Lung (tissue), 12 donors: Measurements from ENCODE around the gene ZNF787. TPM values are rescaled to one million over a fixed set of nuclear protein-coding genes. Genes with fewer than 3 reads are reported as not detected.
"Not testable (repeated sequence)": the region's sequence is repeated elsewhere in the genome, so short reads cannot be mapped to it uniquely, and the experiment has no call there.

Source experiments
- ATAC-seq: fragments of 200-7000 bp; cut with Tn5 transposase; one replicate; pipeline ENCODE4 v1.9.1; 2020; ENCODE audit warnings: moderate number of reproducible peaks; ENCODE audit not compliant: insufficient read depth, low FRiP score
- DNase-seq, 3 donors: peaks; one replicate each; pipeline ENCODE4 v3.0.0-alpha.2; 2013 to 2017
- H3K27ac ChIP-seq, 2 donors: one replicate each; pipeline ENCODE4 v1.5.1; 2013; ENCODE audit warnings: mild to moderate bottlenecking in 2 of 2, moderate library complexity in 2 of 2, control low read depth in 1 of 2, inconsistent platforms in 1 of 2, low read depth in 1 of 2, low read length in 1 of 2
- H3K27me3 ChIP-seq, 3 donors: one replicate each; pipeline ENCODE4 v1.5.1; 2013; ENCODE audit warnings: low read length in 2 of 3; ENCODE audit not compliant: control insufficient read depth in 3 of 3, insufficient read depth in 3 of 3
- H3K36me3 ChIP-seq, 4 donors: one replicate each; pipeline ENCODE4 v1.5.1; 2013; ENCODE audit warnings: low read length in 4 of 4, mild to moderate bottlenecking in 1 of 4, moderate library complexity in 1 of 4; ENCODE audit not compliant: control insufficient read depth in 4 of 4, insufficient read depth in 4 of 4
- H3K4me1 ChIP-seq, 5 donors: one replicate each; pipeline ENCODE4 v1.5.1; 2013; ENCODE audit warnings: low read length in 5 of 5, mild to moderate bottlenecking in 2 of 5, moderate library complexity in 1 of 5; ENCODE audit not compliant: control insufficient read depth in 5 of 5, insufficient read depth in 5 of 5
- H3K4me3 ChIP-seq: one replicate; pipeline ENCODE4 v1.5.1; 2013; ENCODE audit warnings: mild to moderate bottlenecking, control low read depth, moderate library complexity
- H3K9ac ChIP-seq, 2 donors: one replicate each; pipeline ENCODE4 v1.5.1; 2013; ENCODE audit warnings: low read length in 2 of 2, control low read depth in 1 of 2; ENCODE audit not compliant: insufficient read depth in 1 of 2
- H3K9me3 ChIP-seq, 4 donors: one replicate each; pipeline ENCODE4 v1.5.1; 2013; ENCODE audit warnings: low read length in 3 of 4, mild to moderate bottlenecking in 1 of 4, moderate library complexity in 1 of 4; ENCODE audit not compliant: control insufficient read depth in 4 of 4, insufficient read depth in 3 of 4
- CTCF ChIP-seq: IDR thresholded peaks from 2 replicates; pipeline ENCODE4 v1.5.1; 2012; ENCODE audit warnings: mild to moderate bottlenecking; ENCODE audit errors: control extremely low read depth, extremely low read depth
- WGBS, 2 donors: extraction: QIAGEN DNeasy Blood & Tissue Kit; methylation state at CpG; one replicate each; pipeline ENCODE4 v1.1.7; 2013; 5-methylcytosine and 5-hydroxymethylcytosine counted together
- polyA plus RNA-seq, 2 donors: library from polyadenylated mRNA; stranded (reverse); fragments of 200-250 nt; gene quantifications; one replicate each; pipeline ENCODE4 v1.2.1, GENCODE V29; 2013
- total RNA-seq, 2 donors: library from RNA; depleted of rRNA in 1 of 2; stranded (reverse); fragments of >200 nt in 1 of 2; gene quantifications; one replicate each; pipeline ENCODE4 v1.2.1, GENCODE V29; 2014 to 2021
- donor health status: control.
- donor health status: control.
- donor health status: Bipolar disorder and iron deficiency.
- donor health status: healthy.
- donor health status: DM: yes; HTN: yes; CAD: no.

ZNF787 gene
- total and polyA plus RNA-seq, 4 donors: 27.5 to 44.7 (median 32.2) TPM

GRCh38 chr19:56101095-56101494 lies 20.0 kb downstream of the ZNF787 start:
- no peaks in the 10 kb centered on the region for H3K9me3 ChIP-seq
- no peak overlapping the region for H3K4me3 ChIP-seq
- no peak for TF ChIP-seq CTCF
- peaks cover 0 to 11% (median 6%) of the 10 kb centered on the region in 5 donors for H3K4me1 ChIP-seq
- no peak for ATAC-seq
- peaks cover 0 to 44% (median 12%) of the 10 kb centered on the region in 4 donors for H3K36me3 ChIP-seq
- no peak overlapping the region for H3K27ac ChIP-seq
- H3K27me3 ChIP-seq: no peaks in the 10 kb centered on the region
- H3K9ac ChIP-seq: no peak overlapping the region
- DNase-seq: no peak
- 88 to 89% methylated on average over 25 of the region's 25 CpGs for WGBS, 2 donors

GRCh38 chr19:56099638-56100539 lies 21.2 kb downstream of the ZNF787 start:
- ATAC-seq: no peak
- Histone ChIP-seq H3K27ac (no peak overlapping the region), H3K4me1 (peaks cover 0 to 7% (median 2%) of the 10 kb centered on the region in 5 donors), H3K9me3 (no peaks in the 10 kb centered on the region), H3K36me3 (peaks cover 0 to 50% (median 12%) of the 10 kb centered on the region in 4 donors), H3K9ac (no peak overlapping the region), H3K4me3 (no peak overlapping the region), H3K27me3 (no peaks in the 10 kb centered on the region)
- WGBS, 2 donors: 94 to 97% methylated on average over 29 to 30 of the region's 31 CpGs
- no peak for TF ChIP-seq CTCF
- DNase-seq: no peak

- no peaks in the 10 kb centered on the region for H3K27me3 ChIP-seq
- no peak for DNase-seq
- peaks cover 0 to 3% (median 2%) of the 10 kb centered on the region in 5 donors for H3K4me1 ChIP-seq
- 95 to 97% methylated on average over 23 to 34 of the region's 34 CpGs for WGBS, 2 donors
- H3K36me3 ChIP-seq: peaks cover 0 to 53% (median 12%) of the 10 kb centered on the region in 4 donors
- no peak overlapping the region for H3K9ac ChIP-seq
- ATAC-seq: no peak
- no peak overlapping the region for H3K4me3 ChIP-seq
- H3K27ac ChIP-seq: no peak overlapping the region
- no peaks in the 10 kb centered on the region for H3K9me3 ChIP-seq
- no peak for TF ChIP-seq CTCF
These were observed 22.1 kb downstream of the ZNF787 start for GRCh38 chr19:56098731-56099568.

GRCh38 chr19:56098237-56098636 lies 22.9 kb downstream of the ZNF787 start:
- peaks cover 3 to 55% (median 16%) of the 10 kb centered on the region in 4 donors for H3K36me3 ChIP-seq
- H3K4me1 ChIP-seq, DNase-seq, ATAC-seq, H3K9me3 ChIP-seq, H3K27me3 ChIP-seq, H3K9ac ChIP-seq, H3K27ac ChIP-seq, H3K4me3 ChIP-seq: not testable (repeated sequence)
- 98 to 99% methylated on average over 12 to 21 of the region's 21 CpGs for WGBS, 2 donors
